Effector memory CD8-positive, alpha-beta T cell (primary cell): Measurements from ENCODE around the gene SYNE1.
"Not testable (repeated sequence)": the region's sequence is repeated elsewhere in the genome, so short reads cannot be mapped to it uniquely, and the experiment has no call there.

ENCODE experiments used
- ATAC-seq: fragments of 150-1000 bp; cut with Tn5 transposase; replicated peaks from 2 replicates; pipeline ENCODE4 v1.10.0; 2021; ENCODE audit warnings: mild to moderate bottlenecking, moderate library complexity
- DNase-seq, 3 experiments: peaks; one replicate each; pipeline ENCODE4 v3.0.0; 2021
- H3K27ac Mint-ChIP-seq, 2 donors: one replicate each; pipeline ENCODE4 v1.8.0; 2022; ENCODE audit warnings: mild to moderate bottlenecking in 2 of 2, mixed read lengths in 2 of 2, moderate library complexity in 2 of 2
- H3K27me3 Mint-ChIP-seq, 2 donors: one replicate each; pipeline ENCODE4 v1.8.0; 2022; ENCODE audit warnings: mixed read lengths in 2 of 2
- H3K36me3 Mint-ChIP-seq: one replicate; pipeline ENCODE4 v1.8.0; 2022; ENCODE audit warnings: mild to moderate bottlenecking, moderate library complexity, mixed read lengths; ENCODE audit not compliant: insufficient read depth
- H3K4me1 Mint-ChIP-seq, 2 donors: one replicate each; pipeline ENCODE4 v1.8.0; 2022; ENCODE audit warnings: low read depth in 2 of 2, mixed read lengths in 2 of 2
- H3K4me3 Mint-ChIP-seq, 2 donors: one replicate each; pipeline ENCODE4 v1.8.0; 2022; ENCODE audit warnings: mild to moderate bottlenecking in 2 of 2, mixed read lengths in 2 of 2, moderate library complexity in 2 of 2
- H3K9me3 Mint-ChIP-seq, 2 donors: one replicate each; pipeline ENCODE4 v1.8.0; 2022; ENCODE audit warnings: mixed read lengths in 2 of 2

The SYNE1 gene

GRCh38 chr6:152532556-152533422 is 104.4 kb downstream of the SYNE1 start:
- no peak for ATAC-seq
- no peaks in the 10 kb centered on the region for H3K9me3 Mint-ChIP-seq
- H3K27me3 Mint-ChIP-seq: no peaks in the 10 kb centered on the region
- H3K4me3 Mint-ChIP-seq: no peak overlapping the region
- peaks cover 3% of the 10 kb centered on the region for H3K36me3 Mint-ChIP-seq
- H3K27ac Mint-ChIP-seq: no peak overlapping the region
- H3K4me1 Mint-ChIP-seq: peaks cover 4 to 16% of the 10 kb centered on the region in 2 donors
- DNase-seq: no peak

DNA sequence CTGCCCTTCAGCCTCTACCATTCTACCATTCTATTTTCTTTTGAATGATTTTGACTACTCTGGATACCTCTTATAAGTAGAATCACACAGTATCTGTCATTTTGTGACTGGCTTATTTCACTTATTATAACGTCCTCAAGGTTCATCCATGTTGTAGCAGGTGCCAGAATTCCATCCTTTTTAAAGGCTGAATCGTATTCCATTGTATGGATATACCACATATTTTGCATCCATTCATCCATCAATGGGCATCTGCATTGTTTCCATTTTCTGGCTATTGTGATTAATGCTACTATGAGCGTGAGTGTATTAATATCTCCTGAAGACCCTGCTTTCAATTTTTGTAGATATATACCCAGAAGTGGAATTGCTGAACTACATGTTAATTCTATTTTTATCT is 105.5 kb downstream of the SYNE1 start:
- ATAC-seq: no peak
- no peak overlapping the region for H3K27ac Mint-ChIP-seq

DNA sequence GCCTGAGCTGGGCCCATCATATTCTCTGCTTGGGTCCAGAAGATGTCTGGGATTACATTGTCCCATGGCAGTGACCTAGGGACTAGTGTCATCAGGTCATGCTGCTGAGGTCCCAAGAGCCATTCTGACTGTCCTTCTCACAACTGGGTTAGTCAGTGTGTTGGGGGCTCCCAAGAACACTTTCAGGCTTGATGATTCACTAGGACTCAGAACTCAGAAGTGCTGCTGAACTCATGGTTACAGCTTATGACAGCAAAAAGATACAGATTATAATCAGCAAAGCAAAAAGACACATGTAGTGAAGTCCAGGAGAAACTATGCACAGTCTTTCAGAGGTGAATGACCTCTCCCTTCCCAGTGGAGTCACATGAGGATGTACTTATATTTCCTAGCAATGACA is 107.8 kb downstream of the SYNE1 start:
- ATAC-seq: no peak
- Mint-ChIP-seq H3K36me3 (peaks cover 6% of the 10 kb centered on the region), H3K4me3 (no peak overlapping the region), H3K27me3 (no peaks in the 10 kb centered on the region), H3K9me3 (no peaks in the 10 kb centered on the region), H3K4me1 (peaks cover 2 to 29% of the 10 kb centered on the region in 2 donors), H3K27ac (no peak overlapping the region)
- no peak for DNase-seq

More for the DNA sequence above, 105.5 kb downstream of the SYNE1 start:
- peaks cover 4 to 19% of the 10 kb centered on the region in 2 donors for H3K4me1 Mint-ChIP-seq
- no peaks in the 10 kb centered on the region for H3K9me3 Mint-ChIP-seq
- no peak for DNase-seq
- H3K36me3 Mint-ChIP-seq: peaks cover 3% of the 10 kb centered on the region
- H3K4me3 Mint-ChIP-seq: no peak overlapping the region
- no peaks in the 10 kb centered on the region for H3K27me3 Mint-ChIP-seq

DNA sequence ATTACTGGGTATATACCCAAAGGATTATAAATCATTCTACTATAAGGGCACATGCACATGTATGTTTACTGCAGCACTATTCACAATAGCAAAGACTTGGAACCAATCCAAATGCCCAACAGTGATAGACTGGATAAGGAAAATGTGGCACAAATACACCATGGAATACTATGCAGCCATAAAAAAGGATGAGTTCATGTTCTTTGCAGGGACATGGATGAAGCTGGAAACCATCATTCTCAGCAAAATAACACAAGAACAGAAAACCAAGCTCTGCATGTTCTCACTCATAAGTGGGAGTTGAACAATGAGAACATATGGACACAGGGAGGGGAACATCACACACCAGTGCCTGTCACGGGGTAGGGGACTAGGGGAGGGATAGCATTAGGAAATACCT is 123.0 kb downstream of the SYNE1 start:
- not testable (repeated sequence) for H3K27ac Mint-ChIP-seq, ATAC-seq, DNase-seq, H3K27me3 Mint-ChIP-seq, H3K9me3 Mint-ChIP-seq, H3K4me3 Mint-ChIP-seq
- H3K36me3 Mint-ChIP-seq: peaks cover 18% of the 10 kb centered on the region
- peaks cover 4 to 13% of the 10 kb centered on the region in 2 donors for H3K4me1 Mint-ChIP-seq

DNA sequence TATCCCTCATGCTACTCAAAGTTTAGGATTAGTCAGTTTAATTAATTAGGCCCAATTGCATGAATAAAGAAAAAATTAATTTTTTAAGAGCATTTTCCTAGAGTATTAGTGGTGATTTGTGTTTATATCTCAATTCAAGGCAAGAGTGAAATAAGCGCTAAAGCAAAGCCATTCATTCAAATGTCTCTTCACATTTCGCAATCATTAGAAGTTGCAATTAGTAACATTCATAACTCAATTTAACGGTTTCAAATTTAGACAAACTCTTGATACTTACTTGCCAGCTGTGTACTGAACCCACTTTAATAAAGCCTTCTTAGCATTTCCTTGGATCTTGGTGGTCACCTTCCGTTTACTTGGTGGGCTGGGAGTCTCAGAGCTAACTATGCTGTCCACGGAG is 127.2 kb downstream of the SYNE1 start:
- Mint-ChIP-seq H3K4me3 (no peak overlapping the region), H3K9me3 (no peaks in the 10 kb centered on the region), H3K27me3 (no peaks in the 10 kb centered on the region)

GRCh38 chr6:152508477-152508876 is 128.7 kb downstream of the SYNE1 start:
- Mint-ChIP-seq H3K4me1 (peaks cover 4 to 7% of the 10 kb centered on the region in 2 donors), H3K27ac (no peak overlapping the region), H3K4me3 (no peak overlapping the region), H3K27me3 (no peaks in the 10 kb centered on the region), H3K36me3 (peaks cover 12% of the 10 kb centered on the region), H3K9me3 (no peaks in the 10 kb centered on the region)
- ATAC-seq (no peak), DNase-seq (no peak)

More for the DNA sequence above, 127.2 kb downstream of the SYNE1 start:
- ATAC-seq (no peak), DNase-seq (no peak)
- no peak overlapping the region for H3K27ac Mint-ChIP-seq
- H3K36me3 Mint-ChIP-seq: peaks cover 15% of the 10 kb centered on the region
- H3K4me1 Mint-ChIP-seq: peaks cover 4 to 7% of the 10 kb centered on the region in 2 donors

DNA sequence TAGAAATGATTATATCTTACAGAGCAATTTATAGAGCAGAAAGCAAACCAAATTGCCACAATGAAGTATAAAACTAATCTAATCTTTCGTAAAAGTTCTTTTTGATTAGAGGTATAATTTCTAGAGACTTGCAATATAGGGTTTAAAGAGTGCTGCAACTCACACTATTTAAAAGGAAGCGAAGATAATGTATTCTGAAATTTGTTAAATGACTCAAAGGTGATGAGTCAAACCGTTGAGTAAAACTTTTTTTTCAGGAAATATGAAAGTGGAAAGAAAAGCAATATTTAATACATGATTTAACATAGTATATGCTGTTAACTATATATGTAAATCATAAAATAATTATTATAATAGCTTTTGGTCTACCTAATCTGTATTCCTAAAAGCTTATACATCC is 133.6 kb downstream of the SYNE1 start:
- Mint-ChIP-seq H3K4me1 (no peaks in the 10 kb centered on the region), H3K9me3 (no peaks in the 10 kb centered on the region), H3K36me3 (peaks cover 18% of the 10 kb centered on the region), H3K27me3 (no peaks in the 10 kb centered on the region), H3K27ac (peak overlapping the region in 1 of 2 donors; percentile 70), H3K4me3 (no peak overlapping the region)
- DNase-seq (no peak), ATAC-seq (no peak)

GRCh38 chr6:152502421-152503188 is 134.6 kb downstream of the SYNE1 start:
- ATAC-seq: no peak
- H3K4me3 Mint-ChIP-seq: no peak overlapping the region
- peak overlapping the region in 1 of 2 donors; percentile 70 for H3K27ac Mint-ChIP-seq
- H3K27me3 Mint-ChIP-seq: no peaks in the 10 kb centered on the region
- no peak for DNase-seq
- peaks cover 20% of the 10 kb centered on the region for H3K36me3 Mint-ChIP-seq
- no peaks in the 10 kb centered on the region for H3K9me3 Mint-ChIP-seq
- no peaks in the 10 kb centered on the region for H3K4me1 Mint-ChIP-seq

DNA sequence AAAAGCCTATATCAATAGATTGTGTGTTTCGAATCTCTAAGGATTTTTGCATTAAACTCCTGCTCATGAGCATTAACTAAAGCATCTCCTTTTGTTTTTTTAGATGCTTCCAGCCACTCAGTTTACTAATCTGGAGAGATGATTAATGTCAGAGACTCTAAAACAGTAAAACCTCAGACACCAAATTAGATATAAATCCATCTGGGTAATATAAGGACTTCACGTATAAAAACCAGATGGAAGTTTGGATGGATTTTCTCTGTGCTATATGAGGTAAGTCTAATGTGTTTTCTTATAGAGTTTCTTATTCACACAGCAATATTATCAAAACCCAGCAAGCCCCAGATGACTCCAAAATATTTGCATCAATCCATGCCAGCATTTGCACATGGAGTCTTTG is 137.2 kb downstream of the SYNE1 start:
- H3K27ac Mint-ChIP-seq: no peak overlapping the region
- DNase-seq: no peak
- H3K9me3 Mint-ChIP-seq: no peaks in the 10 kb centered on the region
- no peak overlapping the region for H3K4me3 Mint-ChIP-seq
- H3K4me1 Mint-ChIP-seq: no peaks in the 10 kb centered on the region
- H3K27me3 Mint-ChIP-seq: no peaks in the 10 kb centered on the region
- H3K36me3 Mint-ChIP-seq: peaks cover 20% of the 10 kb centered on the region
- no peak for ATAC-seq

DNA sequence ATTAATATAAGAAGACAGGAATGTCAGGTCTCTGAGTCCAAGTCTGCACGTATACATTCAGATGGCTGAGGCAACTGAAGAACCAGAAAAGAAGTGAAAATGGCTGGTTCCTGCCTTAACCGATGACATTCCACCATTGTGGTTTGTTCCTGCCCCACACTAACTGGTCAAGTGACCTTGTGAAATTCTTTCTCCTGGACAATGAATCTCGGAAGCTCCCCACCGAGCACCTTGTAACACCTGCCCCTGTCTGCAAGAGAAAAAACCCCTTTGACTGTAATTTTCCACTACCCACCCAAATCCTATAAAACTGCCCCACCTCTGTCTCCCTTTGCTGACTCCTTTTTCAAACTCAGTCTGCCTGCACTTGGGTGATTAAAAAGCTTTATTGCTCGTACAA is 140.4 kb downstream of the SYNE1 start:
- Mint-ChIP-seq H3K4me3 (no peak overlapping the region), H3K27me3 (no peaks in the 10 kb centered on the region), H3K4me1 (no peaks in the 10 kb centered on the region), H3K27ac (no peak overlapping the region), H3K36me3 (peaks cover 15% of the 10 kb centered on the region), H3K9me3 (no peaks in the 10 kb centered on the region)
- DNase-seq (no peak), ATAC-seq (no peak)

GRCh38 chr6:152495456-152495855 is 141.7 kb downstream of the SYNE1 start:
- DNase-seq, H3K27me3 Mint-ChIP-seq, H3K4me3 Mint-ChIP-seq, H3K4me1 Mint-ChIP-seq, H3K36me3 Mint-ChIP-seq, H3K9me3 Mint-ChIP-seq, ATAC-seq, H3K27ac Mint-ChIP-seq: not testable (repeated sequence)

DNA sequence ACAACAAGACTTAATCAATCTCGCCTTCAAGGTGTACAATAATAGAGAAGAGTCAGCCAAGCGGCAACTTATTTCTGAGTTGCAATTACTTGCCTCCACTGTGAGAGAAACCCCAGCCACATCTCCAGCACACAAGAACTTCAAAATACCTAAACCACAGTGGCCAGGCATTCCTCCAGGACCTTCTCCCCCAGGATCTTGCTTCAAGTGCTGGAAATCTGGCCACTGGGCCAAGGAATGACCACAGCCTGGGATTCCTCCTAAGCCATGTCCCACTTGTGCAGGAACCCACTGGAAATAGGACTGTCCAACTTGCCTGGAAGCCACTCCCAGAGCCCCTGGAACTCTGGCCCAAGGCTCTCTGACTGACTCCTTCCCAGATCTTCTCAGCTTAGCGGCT is 144.9 kb downstream of the SYNE1 start:
- ATAC-seq, DNase-seq, H3K36me3 Mint-ChIP-seq, H3K9me3 Mint-ChIP-seq, H3K27me3 Mint-ChIP-seq, H3K4me3 Mint-ChIP-seq, H3K4me1 Mint-ChIP-seq, H3K27ac Mint-ChIP-seq: not testable (repeated sequence)

DNA sequence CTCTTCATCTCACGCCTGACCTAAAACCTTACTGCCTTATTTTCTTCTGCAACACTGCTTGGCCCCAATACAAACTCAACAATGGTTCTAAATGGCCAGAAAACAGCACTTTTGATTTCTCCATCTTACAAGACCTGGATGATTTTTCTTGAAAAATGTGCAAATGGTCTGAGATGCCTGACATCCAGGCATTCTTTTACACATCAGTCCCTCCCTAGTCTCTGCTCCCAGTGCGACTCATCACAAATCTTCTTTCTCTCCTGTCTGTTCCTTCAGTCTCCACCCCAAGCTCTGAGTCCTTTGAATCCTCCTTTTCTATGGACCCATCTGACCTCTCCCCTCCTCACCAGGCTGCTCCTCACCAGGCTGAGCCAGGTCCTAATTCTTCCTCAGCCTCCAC is 145.7 kb downstream of the SYNE1 start:
- H3K27me3 Mint-ChIP-seq, H3K4me3 Mint-ChIP-seq, DNase-seq, H3K27ac Mint-ChIP-seq, ATAC-seq, H3K4me1 Mint-ChIP-seq, H3K36me3 Mint-ChIP-seq, H3K9me3 Mint-ChIP-seq: not testable (repeated sequence)

- H3K4me1 Mint-ChIP-seq, DNase-seq, H3K27me3 Mint-ChIP-seq, H3K9me3 Mint-ChIP-seq, H3K36me3 Mint-ChIP-seq, H3K27ac Mint-ChIP-seq, H3K4me3 Mint-ChIP-seq, ATAC-seq: not testable (repeated sequence)
These were observed 146.2 kb downstream of the SYNE1 start for GRCh38 chr6:152490971-152491378.
